PFSK-1 (cell line): ENCODE results near the gene APOL1.

ENCODE experiments used
- POLR2AphosphoS5 ChIP-seq: IDR thresholded peaks from 2 replicates; pipeline ENCODE4 v1.6.1; 2012; ENCODE audit warnings: low read depth, mild to moderate bottlenecking, control low read depth, low read length, moderate library complexity
- TAF1 ChIP-seq: IDR thresholded peaks from 2 replicates; pipeline ENCODE4 v1.6.1; 2012; ENCODE audit warnings: low read length, control low read depth, borderline replicate concordance; ENCODE audit not compliant: insufficient read depth
- TF ChIP-seq, protein P1 (sequence below), 2 experiments: IDR thresholded peaks; 2 replicates each; pipeline versions ENCODE4 v1.6.1 to v1.8.0; 2011 to 2012; ENCODE audit warnings: low read depth in 2 of 2, low read length in 2 of 2, control low read depth in 1 of 2, inconsistent platforms in 1 of 2, mild to moderate bottlenecking in 1 of 2, moderate library complexity in 1 of 2; ENCODE audit not compliant: insufficient read depth in 1 of 2

DNA sequence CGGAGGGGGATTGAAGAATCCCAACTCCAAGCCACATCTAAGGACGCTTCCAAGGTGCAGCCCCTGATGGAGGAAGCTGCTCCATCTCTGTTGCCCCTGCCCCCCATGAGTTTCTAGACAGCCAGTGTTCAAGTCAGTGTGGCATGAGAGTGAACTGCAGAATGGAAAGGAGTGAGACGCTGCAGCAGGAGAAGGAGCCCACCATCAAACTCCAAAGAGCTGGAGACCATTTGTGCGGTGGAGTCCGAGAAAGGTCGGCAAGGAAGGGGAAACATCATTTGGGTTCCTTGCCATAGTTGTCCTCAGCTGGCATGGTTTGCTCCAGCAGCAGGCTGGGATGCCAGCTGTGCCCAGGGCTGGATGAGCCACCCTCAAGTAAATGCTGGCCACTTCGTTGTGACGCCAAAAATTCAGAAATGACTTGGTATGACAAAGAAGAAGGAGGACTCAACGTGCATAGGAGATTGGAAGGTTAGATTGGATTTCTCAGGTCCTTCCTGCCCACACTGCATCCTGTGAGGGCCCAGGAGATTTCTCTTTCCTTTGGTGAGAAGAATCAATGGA lies 30.0 kb upstream of the APOL1 start:
- TF ChIP-seq, protein P1, sequence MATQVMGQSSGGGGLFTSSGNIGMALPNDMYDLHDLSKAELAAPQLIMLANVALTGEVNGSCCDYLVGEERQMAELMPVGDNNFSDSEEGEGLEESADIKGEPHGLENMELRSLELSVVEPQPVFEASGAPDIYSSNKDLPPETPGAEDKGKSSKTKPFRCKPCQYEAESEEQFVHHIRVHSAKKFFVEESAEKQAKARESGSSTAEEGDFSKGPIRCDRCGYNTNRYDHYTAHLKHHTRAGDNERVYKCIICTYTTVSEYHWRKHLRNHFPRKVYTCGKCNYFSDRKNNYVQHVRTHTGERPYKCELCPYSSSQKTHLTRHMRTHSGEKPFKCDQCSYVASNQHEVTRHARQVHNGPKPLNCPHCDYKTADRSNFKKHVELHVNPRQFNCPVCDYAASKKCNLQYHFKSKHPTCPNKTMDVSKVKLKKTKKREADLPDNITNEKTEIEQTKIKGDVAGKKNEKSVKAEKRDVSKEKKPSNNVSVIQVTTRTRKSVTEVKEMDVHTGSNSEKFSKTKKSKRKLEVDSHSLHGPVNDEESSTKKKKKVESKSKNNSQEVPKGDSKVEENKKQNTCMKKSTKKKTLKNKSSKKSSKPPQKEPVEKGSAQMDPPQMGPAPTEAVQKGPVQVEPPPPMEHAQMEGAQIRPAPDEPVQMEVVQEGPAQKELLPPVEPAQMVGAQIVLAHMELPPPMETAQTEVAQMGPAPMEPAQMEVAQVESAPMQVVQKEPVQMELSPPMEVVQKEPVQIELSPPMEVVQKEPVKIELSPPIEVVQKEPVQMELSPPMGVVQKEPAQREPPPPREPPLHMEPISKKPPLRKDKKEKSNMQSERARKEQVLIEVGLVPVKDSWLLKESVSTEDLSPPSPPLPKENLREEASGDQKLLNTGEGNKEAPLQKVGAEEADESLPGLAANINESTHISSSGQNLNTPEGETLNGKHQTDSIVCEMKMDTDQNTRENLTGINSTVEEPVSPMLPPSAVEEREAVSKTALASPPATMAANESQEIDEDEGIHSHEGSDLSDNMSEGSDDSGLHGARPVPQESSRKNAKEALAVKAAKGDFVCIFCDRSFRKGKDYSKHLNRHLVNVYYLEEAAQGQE (IDR thresholded peaks at IDR 0.05; ENCODE audit: insufficient read depth in 1 of 2, low read depth in 2 of 2, low read length in 2 of 2): no peak
- TF ChIP-seq POLR2AphosphoS5 (no peak), TAF1 (no peak)
